Urinary bladder (tissue), 4 donors: ENCODE measurements around the gene AKT1. TPM values are rescaled to one million over a fixed set of nuclear protein-coding genes. Genes with fewer than 3 reads are reported as not detected.
"Not testable (repeated sequence)": the region's sequence is repeated elsewhere in the genome, so short reads cannot be mapped to it uniquely, and the experiment has no call there.

Source experiments
- DNase-seq: peaks from one replicate; pipeline ENCODE4 v3.0.0-alpha.2; 2015; ENCODE audit errors: extremely low spot score
- H3K27ac ChIP-seq: one replicate; pipeline ENCODE4 v1.5.1; 2013; ENCODE audit warnings: low read depth, mild to moderate bottlenecking, moderate library complexity
- H3K36me3 ChIP-seq: one replicate; pipeline ENCODE4 v1.6.1; 2013; ENCODE audit warnings: mild to moderate bottlenecking, moderate library complexity; ENCODE audit not compliant: insufficient read depth
- H3K4me1 ChIP-seq: one replicate; pipeline ENCODE4 v1.6.1; 2013; ENCODE audit warnings: mild to moderate bottlenecking, moderate library complexity; ENCODE audit not compliant: insufficient read depth
- H3K4me3 ChIP-seq: one replicate; pipeline ENCODE4 v1.5.1; 2013; ENCODE audit warnings: low read depth, low read length
- WGBS: extraction: QIAGEN DNeasy Blood & Tissue Kit; methylation state at CpG from one replicate; pipeline ENCODE4 v1.1.7; 2013; 5-methylcytosine and 5-hydroxymethylcytosine counted together
- polyA plus RNA-seq: library from polyadenylated mRNA; stranded (reverse); fragments of 200-250 nt; gene quantifications from one replicate; pipeline ENCODE4 v1.2.3, GENCODE V29; 2013
- total RNA-seq: library from RNA; depleted of rRNA; stranded (reverse); fragments of >200 nt; gene quantifications from one replicate; pipeline ENCODE4 v1.2.3, GENCODE V29; 2014
- donor health status: healthy with polysubstance abuse.
- donor health status: healthy.

AKT1 gene
- total RNA-seq (70.3 TPM), polyA plus RNA-seq (162 TPM)

GRCh38 chr14:104794993-104795780 lies at the start of gene AKT1:
Gene AKT1 (minus strand): TSS chr14:104795748. CDS start chr14:104792643, 3,105 bp downstream.
- peak within 1 kb of the TSS; percentile 63 for H3K27ac ChIP-seq
- H3K4me1 ChIP-seq: peaks cover 2% of the 10 kb centered on the region
- H3K4me3 ChIP-seq: peak within 1 kb of the TSS; percentile 90
- WGBS: under 1% methylated on average over 123 of the region's 124 CpGs
- no peak for DNase-seq
- H3K36me3 ChIP-seq: no peaks in the 10 kb centered on the region

- Histone ChIP-seq H3K27ac (no peak overlapping the region), H3K4me3 (no peak overlapping the region), H3K36me3 (no peaks in the 10 kb centered on the region), H3K4me1 (no peaks in the 10 kb centered on the region)
- 88% methylated on average over 4 of the region's 4 CpGs for WGBS
- DNase-seq: no peak
Observed at GRCh38 chr14:104845033-104845666, 49.6 kb upstream of the AKT1 start.

GRCh38 chr14:104844306-104845032 lies 48.9 kb upstream of the AKT1 start:
- DNase-seq: no peak

GRCh38 chr14:104843442-104844305 lies 48.1 kb upstream of the AKT1 start:
- Histone ChIP-seq H3K36me3 (no peaks in the 10 kb centered on the region), H3K4me3 (peak overlapping the region; percentile 15), H3K27ac (no peak overlapping the region), H3K4me1 (no peaks in the 10 kb centered on the region)
- no peak for DNase-seq
- WGBS: under 1% methylated on average over 69 of the region's 69 CpGs

More at GRCh38 chr14:104844306-104845032, 48.9 kb upstream of the AKT1 start:
- WGBS: 7% methylated on average over 27 of the region's 27 CpGs
- Histone ChIP-seq H3K4me1 (no peaks in the 10 kb centered on the region), H3K4me3 (peak overlapping the region; percentile 15), H3K36me3 (no peaks in the 10 kb centered on the region), H3K27ac (no peak overlapping the region)

- no peak overlapping the region for H3K4me3 ChIP-seq
- DNase-seq: no peak
- H3K4me1 ChIP-seq: no peaks in the 10 kb centered on the region
- 34% methylated on average over 13 of the region's 13 CpGs for WGBS
- H3K36me3 ChIP-seq: no peaks in the 10 kb centered on the region
- no peak overlapping the region for H3K27ac ChIP-seq
Observed at GRCh38 chr14:104843006-104843405, 47.5 kb upstream of the AKT1 start.

GRCh38 chr14:104841730-104842129 lies 46.2 kb upstream of the AKT1 start:
- WGBS: 79% methylated on average over 1 of the region's 1 CpG

GRCh38 chr14:104836171-104836935 lies 40.8 kb upstream of the AKT1 start:
- H3K4me1 ChIP-seq, DNase-seq, H3K36me3 ChIP-seq, H3K4me3 ChIP-seq, H3K27ac ChIP-seq: not testable (repeated sequence)
- 94% methylated on average over 40 of the region's 41 CpGs for WGBS

More at GRCh38 chr14:104841730-104842129, 46.2 kb upstream of the AKT1 start:
- H3K36me3 ChIP-seq: no peaks in the 10 kb centered on the region
- H3K4me1 ChIP-seq: no peaks in the 10 kb centered on the region
- DNase-seq: no peak
- no peak overlapping the region for H3K4me3 ChIP-seq
- H3K27ac ChIP-seq: no peak overlapping the region

- no peak for DNase-seq
Observed at GRCh38 chr14:104830781-104831180, 35.2 kb upstream of the AKT1 start.

GRCh38 chr14:104827177-104828055 lies 31.9 kb upstream of the AKT1 start:
- Histone ChIP-seq H3K27ac (no peak overlapping the region), H3K4me3 (peak overlapping the region; percentile 42), H3K36me3 (no peaks in the 10 kb centered on the region), H3K4me1 (no peaks in the 10 kb centered on the region)
- DNase-seq: no peak
- WGBS: 9% methylated on average over 39 of the region's 39 CpGs

More at GRCh38 chr14:104830781-104831180, 35.2 kb upstream of the AKT1 start:
- Histone ChIP-seq H3K4me3 (no peak overlapping the region), H3K36me3 (no peaks in the 10 kb centered on the region), H3K27ac (no peak overlapping the region), H3K4me1 (no peaks in the 10 kb centered on the region)
- WGBS: 55% methylated on average over 9 of the region's 9 CpGs

- no peaks in the 10 kb centered on the region for H3K4me1 ChIP-seq
- no peak overlapping the region for H3K27ac ChIP-seq
- H3K4me3 ChIP-seq: peak overlapping the region; percentile 42
- no peak for DNase-seq
- WGBS: 1% methylated on average over 27 of the region's 27 CpGs
- no peaks in the 10 kb centered on the region for H3K36me3 ChIP-seq
Observed at GRCh38 chr14:104826861-104827176, 31.3 kb upstream of the AKT1 start.

GRCh38 chr14:104826189-104826860 lies 30.8 kb upstream of the AKT1 start:
- no peaks in the 10 kb centered on the region for H3K4me1 ChIP-seq
- WGBS: under 1% methylated on average over 52 of the region's 54 CpGs
- peak overlapping the region; percentile 42 for H3K4me3 ChIP-seq
- DNase-seq: no peak
- H3K36me3 ChIP-seq: no peaks in the 10 kb centered on the region
- no peak overlapping the region for H3K27ac ChIP-seq
